SK-N-MC (cell line): ENCODE data around the gene KIF26A.

ENCODE experiments used
- EZH2 ChIP-seq: fragments of 200-600 bp; sonication (generic); IDR thresholded peaks from one replicate; pipeline ENCODE4 v1.6.1; 2017; ENCODE audit warnings: antibody characterized with exemption
- FOXP2 ChIP-seq: optimal IDR thresholded peaks from 2 replicates; pipeline ENCODE3; 2011; ENCODE audit warnings: mild to moderate bottlenecking, moderate library complexity; ENCODE audit not compliant: insufficient read depth; ENCODE audit errors: extremely low read length, control extremely low read depth
- POLR2AphosphoS5 ChIP-seq: IDR thresholded peaks from 2 replicates; pipeline ENCODE4 v1.6.1; 2012; ENCODE audit warnings: mild to moderate bottlenecking, low read depth, low read length, borderline replicate concordance

GRCh38 chr14:104172880-104173279, 34.5 kb downstream of the KIF26A start:
- TF ChIP-seq EZH2 (no peak), POLR2AphosphoS5 (no peak), FOXP2 (no peak)
